Endothelial cell of umbilical vein (primary cell): Measurements from ENCODE around the gene DSCAML1. TPM values are rescaled to one million over a fixed set of nuclear protein-coding genes. Genes with fewer than 3 reads are reported as not detected.

Source experiments
- BruUV-seq: library from RNA; stranded (reverse); fragments of 400-500 nt; replicated peaks from 2 replicates; lab custom pipeline; 2021; lab: Mats Ljungman, UMichigan
- CTCF ChIA-PET: fragments of 300-600, 350-600 bp; sonication (Branson Sonifier 250); formaldehyde crosslinking; loops from one replicate; lab custom pipeline; 2021; ENCODE audit warnings: antibody characterized with exemption, inconsistent platforms; lab: Charles Lee
- POLR2A ChIA-PET: fragments of 300-600, 350-600 bp; sonication (Branson Sonifier 250); formaldehyde crosslinking; loops from one replicate; lab custom pipeline; 2021; ENCODE audit warnings: antibody characterized with exemption, inconsistent platforms; lab: Charles Lee
- DNase-seq: peaks from one replicate; pipeline ENCODE4 v3.0.0-alpha.2; 2011; ENCODE audit warnings: low read depth, low spot score
- FAIRE-seq: peaks from 2 replicates; lab custom pipeline; 2011; peaks lifted over from hg19 to GRCh38; lab: Jason Lieb, UNC
- H2AFZ ChIP-seq: 2 replicates; pipeline ENCODE4 v1.6.0; 2012; ENCODE audit warnings: low read depth, low read length, control low read depth, inconsistent platforms
- H3K27ac ChIP-seq: 2 replicates; pipeline ENCODE4 v1.5.1; 2011; ENCODE audit warnings: low read depth, mild to moderate bottlenecking, control low read depth, low read length, moderate library complexity; ENCODE audit not compliant: insufficient read depth
- H3K27me3 ChIP-seq, 2 experiments: 2 replicates each; pipeline versions ENCODE4 v1.6.0 to v1.6.1; 2011; ENCODE audit warnings: low read length in 2 of 2, mixed read lengths in 1 of 2; ENCODE audit not compliant: control insufficient read depth in 2 of 2, insufficient read depth in 2 of 2
- H3K36me3 ChIP-seq, 2 experiments: 2 replicates in 1 of 2; 3 replicates in 1 of 2; pipeline ENCODE4 v1.5.1; 2011; ENCODE audit warnings: low read length in 2 of 2, mild to moderate bottlenecking in 1 of 2, moderate library complexity in 1 of 2; ENCODE audit not compliant: control insufficient read depth in 2 of 2, insufficient read depth in 2 of 2; ENCODE audit errors: extremely low read depth in 1 of 2
- H3K4me1 ChIP-seq: 3 replicates; pipeline ENCODE4 v1.5.1; 2011; ENCODE audit warnings: mild to moderate bottlenecking, low read length; ENCODE audit not compliant: control insufficient read depth, insufficient read depth; ENCODE audit errors: extremely low read depth
- H3K4me2 ChIP-seq: 2 replicates; pipeline ENCODE4 v1.6.1; 2011; ENCODE audit warnings: low read length, control low read depth, mixed read lengths; ENCODE audit not compliant: insufficient read depth
- H3K4me3 ChIP-seq, 3 experiments: fragments of 200-600 bp in 1 of 3; sonication (generic), shearing (Covaris generic) in 1 of 3; replicated peaks in 1 of 3; 2 replicates each; pipeline ENCODE4 v1.5.1; 2011 to 2016; ENCODE audit warnings: control low read depth in 3 of 3, low read length in 3 of 3, mild to moderate bottlenecking in 2 of 3, inconsistent platforms in 1 of 3, low read depth in 1 of 3, moderate library complexity in 1 of 3; ENCODE audit not compliant: insufficient read depth in 1 of 3
- H3K79me2 ChIP-seq: 2 replicates; pipeline ENCODE4 v1.6.0; 2012; ENCODE audit warnings: low read length, inconsistent platforms; ENCODE audit not compliant: control insufficient read depth, insufficient read depth
- H3K9ac ChIP-seq: replicated peaks from 2 replicates; pipeline ENCODE3; 2011; ENCODE audit warnings: low read length, control low read depth; ENCODE audit not compliant: insufficient read depth; ENCODE audit errors: extremely low read depth
- H3K9me1 ChIP-seq: replicated peaks from 3 replicates; pipeline ENCODE4 v1.6.0; 2011; ENCODE audit warnings: mild to moderate bottlenecking, low read length; ENCODE audit not compliant: control insufficient read depth, insufficient read depth; ENCODE audit errors: extremely low read depth
- H3K9me3 ChIP-seq: replicated peaks from 2 replicates; pipeline ENCODE4 v1.5.1; 2012; ENCODE audit warnings: low read length, inconsistent platforms; ENCODE audit not compliant: control insufficient read depth, insufficient read depth
- H4K20me1 ChIP-seq: replicated peaks from 2 replicates; pipeline ENCODE3; 2011; ENCODE audit warnings: mild to moderate bottlenecking, low read length; ENCODE audit not compliant: control insufficient read depth, insufficient read depth; ENCODE audit errors: extremely low read depth
- CTCF ChIP-seq, 2 donors: IDR thresholded peaks; 1 replicate in 1 of 2; 2 replicates in 1 of 2; pipeline ENCODE4 v1.5.1; 2011; ENCODE audit warnings: low read length in 2 of 2, mild to moderate bottlenecking in 2 of 2, moderate library complexity in 2 of 2, control low read depth in 1 of 2, inconsistent platforms in 1 of 2, low read depth in 1 of 2; ENCODE audit not compliant: insufficient read depth in 1 of 2; ENCODE audit errors: extremely low read depth in 1 of 2
- EZH2 ChIP-seq: IDR thresholded peaks from 2 replicates; pipeline ENCODE4 v1.6.1; 2012; ENCODE audit warnings: borderline replicate concordance, low read depth, mild to moderate bottlenecking, moderate library complexity, low read length, inconsistent platforms; ENCODE audit not compliant: severe bottlenecking
- FOS ChIP-seq: IDR thresholded peaks from 2 replicates; pipeline ENCODE4 v1.6.1; 2011; ENCODE audit warnings: mild to moderate bottlenecking, low read length, moderate library complexity, borderline replicate concordance; ENCODE audit not compliant: insufficient read depth
- GATA2 ChIP-seq: IDR thresholded peaks from 2 replicates; pipeline ENCODE4 v1.7.0; 2011; ENCODE audit warnings: low read depth, mild to moderate bottlenecking, moderate library complexity, mixed read lengths, low read length; ENCODE audit not compliant: insufficient read length, insufficient read depth
- JUN ChIP-seq: IDR thresholded peaks from 2 replicates; pipeline ENCODE4 v1.6.1; 2011; ENCODE audit warnings: borderline replicate concordance, low read depth; ENCODE audit not compliant: insufficient read length, insufficient read depth
- MAX ChIP-seq: IDR thresholded peaks from 2 replicates; pipeline ENCODE4 v1.6.1; 2011; ENCODE audit not compliant: insufficient read depth, insufficient read length
- MYC ChIP-seq: IDR thresholded peaks from one replicate; pipeline ENCODE4 v1.6.1; 2011; ENCODE audit warnings: mild to moderate bottlenecking, low read depth, low read length
- POLR2A ChIP-seq: IDR thresholded peaks from 2 replicates; pipeline ENCODE4 v1.6.1; 2012; ENCODE audit warnings: low read depth, mild to moderate bottlenecking, control low read depth, low read length
- POLR2AphosphoS5 ChIP-seq: IDR thresholded peaks from 2 replicates; pipeline ENCODE4 v1.6.1; 2012; ENCODE audit warnings: low read depth, mild to moderate bottlenecking, control low read depth, low read length, moderate library complexity; ENCODE audit not compliant: insufficient read depth
- dilution Hi-C: fragments of 300-500 bp; cut with MboI; formaldehyde crosslinking; loops from one replicate; pipeline ENCODE4 v1.15.0; 2019; ENCODE audit warnings: low sequenced_read_pairs; ENCODE audit not compliant: extremely low pct_ligation_motif_present
- intact Hi-C: fragments of 100-400 bp; cut with micrococcal nuclease; formaldehyde crosslinking; loops from one replicate; pipeline ENCODE4 v1.10.0; 2022
- polyA plus RNA-seq, 4 experiments: library from polyadenylated mRNA; depleted of rRNA in 3 of 4; stranded (reverse) in 3 of 4; unstranded in 1 of 4; fragments of >200 nt; gene quantifications; 2 replicates each; pipeline versions ENCODE4 v1.2.1 to v1.2.3, GENCODE V29; 2011 to 2012; ENCODE audit warnings: missing spikeins in 1 of 4
- total RNA-seq: library from RNA; stranded (reverse); gene quantifications from 2 replicates; pipeline ENCODE4 v1.2.3, GENCODE V29; 2021

Gene DSCAML1
- total and polyA plus RNA-seq, 2 donors (not counting 3 experiments of a cell fraction or from before 2014, with no cell fraction given) = not detected

DNA sequence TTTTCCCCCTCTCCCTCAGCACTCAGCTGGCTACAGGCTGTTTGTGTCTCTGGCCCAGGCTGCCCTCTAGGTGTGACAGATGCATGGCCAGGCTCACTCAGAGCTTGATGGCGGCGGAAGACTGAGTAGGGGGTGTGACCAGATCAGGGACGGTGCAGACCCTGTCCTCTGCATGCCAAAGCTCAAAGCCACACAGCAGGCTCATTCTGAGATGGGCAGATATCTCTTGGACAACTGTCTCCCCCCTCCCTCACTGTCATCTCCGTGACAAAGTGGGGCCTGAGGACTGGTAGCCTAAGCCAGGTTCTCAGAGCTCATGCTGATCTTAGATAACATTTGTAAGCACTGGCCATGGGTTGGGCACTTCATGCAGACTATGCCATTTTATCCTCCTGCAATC is 231.3 kb downstream of the DSCAML1 start:
- ChIA-PET POLR2A (no interaction called here), CTCF (interaction anchor here (1.0 kb wide), 1 partner anchor 56 kb away, joined by 3 read pairs; no protein-coding TSS in a partner anchor)
- H3K79me2 ChIP-seq = no peaks in the 10 kb centered on the region
- dilution Hi-C loops = no loop called here
- H3K27me3 ChIP-seq = no peaks in the 10 kb centered on the region
- no peak for DNase-seq
- H3K9me1 ChIP-seq = no peaks in the 10 kb centered on the region
- no peaks in the 10 kb centered on the region for H3K36me3 ChIP-seq
- FAIRE-seq = no peak
- intact Hi-C loops = no loop called here
- no peak overlapping the region for H2AFZ ChIP-seq
- no peak overlapping the region for H3K9ac ChIP-seq
- H3K4me1 ChIP-seq = no peaks in the 10 kb centered on the region
- H3K4me2 ChIP-seq = no peak overlapping the region
- no peak overlapping the region for H3K27ac ChIP-seq
- H4K20me1 ChIP-seq = no peaks in the 10 kb centered on the region
- TF ChIP-seq EZH2 (no peak), GATA2 (no peak), CTCF (IDR thresholded peaks at IDR 0.05; ENCODE audit: extremely low read depth in 1 of 2, insufficient read depth in 1 of 2, low read depth in 1 of 2, low read length in 2 of 2) (no peak), POLR2A (no peak), MYC (no peak), POLR2AphosphoS5 (no peak), JUN (no peak), MAX (no peak), FOS (no peak)
- no peaks in the 10 kb centered on the region for H3K9me3 ChIP-seq
- BruUV-seq = no TSS peak
- no peak overlapping the region for H3K4me3 ChIP-seq
